Activated naive CD8-positive, alpha-beta T cell treated with anti-CD3 and anti-CD28 coated beads, Interleukin-2, amount 10 ng/mL, durations not matched to agents 7 days and 5 days (primary cell): Measurements from ENCODE around the gene TREH. TPM values are rescaled to one million over a fixed set of nuclear protein-coding genes. Genes with fewer than 3 reads are reported as not detected.

ENCODE experiments used
- ATAC-seq: fragments of 150-1000 bp; cut with Tn5 transposase; one replicate; pipeline ENCODE4 v1.10.0; 2021; ENCODE audit warnings: low read depth, moderate library complexity
- POLR2A ChIA-PET: fragments of 350-600 bp; sonication (Branson Sonifier 250); formaldehyde crosslinking; loops from one replicate; lab custom pipeline; 2021; ENCODE audit warnings: antibody characterized with exemption; lab: Charles Lee
- DNase-seq: peaks from one replicate; pipeline ENCODE4 v3.0.0; 2021
- H3K27ac Mint-ChIP-seq: one replicate; pipeline ENCODE4 v1.8.0; 2022; ENCODE audit warnings: mild to moderate bottlenecking, mixed read lengths
- H3K27me3 Mint-ChIP-seq: one replicate; pipeline ENCODE4 v1.8.0; 2022; ENCODE audit warnings: mild to moderate bottlenecking, moderate library complexity, mixed read lengths
- H3K36me3 Mint-ChIP-seq: one replicate; pipeline ENCODE4 v1.8.0; 2021; ENCODE audit warnings: mild to moderate bottlenecking, mixed read lengths
- H3K4me1 Mint-ChIP-seq: one replicate; pipeline ENCODE4 v1.8.0; 2021; ENCODE audit warnings: mixed read lengths
- H3K4me3 Mint-ChIP-seq: one replicate; pipeline ENCODE4 v1.8.0; 2022; ENCODE audit warnings: mild to moderate bottlenecking, moderate library complexity, mixed read lengths
- H3K9me3 Mint-ChIP-seq: one replicate; pipeline ENCODE4 v1.8.0; 2021; ENCODE audit warnings: mixed read lengths
- total RNA-seq, 2 experiments: library from RNA; stranded (reverse); gene quantifications; one replicate each; pipeline ENCODE4 v1.2.3, GENCODE V29; 2021

The TREH gene
- total RNA-seq, 2 experiments from 2014 or later = not detected

- DNase-seq = no peak
- H3K36me3 Mint-ChIP-seq = no peaks in the 10 kb centered on the region
- no peaks in the 10 kb centered on the region for H3K9me3 Mint-ChIP-seq
- POLR2A ChIA-PET = interaction anchor here (1.2 kb wide), 1 partner anchor 10 kb away, joined by 3 read pairs; no protein-coding TSS in a partner anchor
- H3K4me1 Mint-ChIP-seq = peaks cover 6% of the 10 kb centered on the region
- ATAC-seq = no peak
- peak overlapping the region; percentile 19 for H3K27ac Mint-ChIP-seq
- H3K4me3 Mint-ChIP-seq = no peak overlapping the region
- peaks cover 18% of the 10 kb centered on the region for H3K27me3 Mint-ChIP-seq
These were observed 56.8 kb downstream of the TREH start for GRCh38 chr11:118622376-118623268.

GRCh38 chr11:118621784-118622375 lies 57.6 kb downstream of the TREH start:
- no peaks in the 10 kb centered on the region for H3K9me3 Mint-ChIP-seq
- peak overlapping the region; percentile 37 for H3K4me3 Mint-ChIP-seq
- H3K4me1 Mint-ChIP-seq = peaks cover 6% of the 10 kb centered on the region
- DNase-seq (peak; percentile 29), ATAC-seq (no peak)
- POLR2A ChIA-PET = interaction anchor here (1.2 kb wide), 1 partner anchor 9 kb away, joined by 3 read pairs; no protein-coding TSS in a partner anchor
- H3K27me3 Mint-ChIP-seq = peaks cover 18% of the 10 kb centered on the region
- H3K27ac Mint-ChIP-seq = no peak overlapping the region
- H3K36me3 Mint-ChIP-seq = no peaks in the 10 kb centered on the region

GRCh38 chr11:118621071-118621783 lies 58.2 kb downstream of the TREH start:
- Mint-ChIP-seq H3K27ac (peak overlapping the region; percentile 32), H3K36me3 (no peaks in the 10 kb centered on the region), H3K4me3 (peak overlapping the region; percentile 76), H3K27me3 (peaks cover 18% of the 10 kb centered on the region), H3K9me3 (no peaks in the 10 kb centered on the region), H3K4me1 (peaks cover 6% of the 10 kb centered on the region)
- POLR2A ChIA-PET = no interaction called here
- DNase-seq (peak; percentile 57), ATAC-seq (peak; percentile 66)

- H3K27ac Mint-ChIP-seq = peak overlapping the region; percentile 32
- POLR2A ChIA-PET = no interaction called here
These were observed 58.9 kb downstream of the TREH start for GRCh38 chr11:118620529-118621070.

GRCh38 chr11:118619444-118620197 lies 59.8 kb downstream of the TREH start:
- no peak overlapping the region for H3K27ac Mint-ChIP-seq
- DNase-seq = peak; percentile 8
- peaks cover 6% of the 10 kb centered on the region for H3K4me1 Mint-ChIP-seq
- no peaks in the 10 kb centered on the region for H3K36me3 Mint-ChIP-seq
- no peak overlapping the region for H3K4me3 Mint-ChIP-seq
- POLR2A ChIA-PET = no interaction called here
- no peak for ATAC-seq
- no peaks in the 10 kb centered on the region for H3K9me3 Mint-ChIP-seq
- peaks cover 18% of the 10 kb centered on the region for H3K27me3 Mint-ChIP-seq

More at GRCh38 chr11:118620529-118621070, 58.9 kb downstream of the TREH start:
- Mint-ChIP-seq H3K4me1 (peaks cover 6% of the 10 kb centered on the region), H3K9me3 (no peaks in the 10 kb centered on the region), H3K4me3 (peak overlapping the region; percentile 76), H3K36me3 (no peaks in the 10 kb centered on the region), H3K27me3 (peaks cover 18% of the 10 kb centered on the region)
- ATAC-seq (no peak), DNase-seq (peak; percentile 21)

- POLR2A ChIA-PET = no interaction called here
- no peaks in the 10 kb centered on the region for H3K9me3 Mint-ChIP-seq
- peaks cover 18% of the 10 kb centered on the region for H3K27me3 Mint-ChIP-seq
- DNase-seq (peak; percentile 21), ATAC-seq (no peak)
- H3K27ac Mint-ChIP-seq = no peak overlapping the region
- peaks cover 6% of the 10 kb centered on the region for H3K4me1 Mint-ChIP-seq
- no peaks in the 10 kb centered on the region for H3K36me3 Mint-ChIP-seq
- no peak overlapping the region for H3K4me3 Mint-ChIP-seq
These were observed 60.5 kb downstream of the TREH start for GRCh38 chr11:118618991-118619375.

GRCh38 chr11:118618115-118618990 lies 61.1 kb downstream of the TREH start:
- H3K9me3 Mint-ChIP-seq = no peaks in the 10 kb centered on the region
- POLR2A ChIA-PET = no interaction called here
- H3K4me1 Mint-ChIP-seq = peaks cover 6% of the 10 kb centered on the region
- H3K4me3 Mint-ChIP-seq = no peak overlapping the region
- DNase-seq = peak; percentile 21
- H3K27ac Mint-ChIP-seq = no peak overlapping the region
- peaks cover 18% of the 10 kb centered on the region for H3K27me3 Mint-ChIP-seq
- ATAC-seq = no peak
- H3K36me3 Mint-ChIP-seq = no peaks in the 10 kb centered on the region

- Mint-ChIP-seq H3K4me3 (no peak overlapping the region), H3K36me3 (peaks cover 1% of the 10 kb centered on the region), H3K27me3 (peaks cover 11% of the 10 kb centered on the region), H3K9me3 (no peaks in the 10 kb centered on the region), H3K27ac (no peak overlapping the region), H3K4me1 (peaks cover 8% of the 10 kb centered on the region)
- no peak for ATAC-seq
- POLR2A ChIA-PET = no interaction called here
- DNase-seq = peak; percentile 22
These were observed 63.5 kb downstream of the TREH start for GRCh38 chr11:118615976-118616371.

- POLR2A ChIA-PET = no interaction called here
- DNase-seq (peak; percentile 8), ATAC-seq (no peak)
- Mint-ChIP-seq H3K9me3 (no peaks in the 10 kb centered on the region), H3K4me3 (no peak overlapping the region), H3K36me3 (peaks cover 1% of the 10 kb centered on the region), H3K4me1 (peaks cover 6% of the 10 kb centered on the region), H3K27me3 (peaks cover 7% of the 10 kb centered on the region), H3K27ac (no peak overlapping the region)
These were observed 64.0 kb downstream of the TREH start for GRCh38 chr11:118615282-118615975.

- H3K27ac Mint-ChIP-seq = no peak overlapping the region
- peaks cover 1% of the 10 kb centered on the region for H3K36me3 Mint-ChIP-seq
- POLR2A ChIA-PET = no interaction called here
- H3K27me3 Mint-ChIP-seq = peaks cover 11% of the 10 kb centered on the region
- no peaks in the 10 kb centered on the region for H3K9me3 Mint-ChIP-seq
- ATAC-seq = no peak
- H3K4me3 Mint-ChIP-seq = no peak overlapping the region
- peak; percentile 21 for DNase-seq
- H3K4me1 Mint-ChIP-seq = peaks cover 9% of the 10 kb centered on the region
These were observed 64.9 kb downstream of the TREH start for GRCh38 chr11:118614511-118614910.

- peaks cover 19% of the 10 kb centered on the region for H3K4me1 Mint-ChIP-seq
- H3K27ac Mint-ChIP-seq = no peak overlapping the region
- POLR2A ChIA-PET = interaction anchor here (1.1 kb wide), 1 partner anchor 10 kb away, joined by 3 read pairs; no protein-coding TSS in a partner anchor
- H3K4me3 Mint-ChIP-seq = no peak overlapping the region
- ATAC-seq (no peak), DNase-seq (no peak)
- peaks cover 1% of the 10 kb centered on the region for H3K36me3 Mint-ChIP-seq
- peaks cover 19% of the 10 kb centered on the region for H3K27me3 Mint-ChIP-seq
- H3K9me3 Mint-ChIP-seq = no peaks in the 10 kb centered on the region
These were observed 67.1 kb downstream of the TREH start for GRCh38 chr11:118612378-118612777.
